Hepatocyte (in vitro differentiated cells): ENCODE measurements around the gene ELMO2. TPM values are rescaled to one million over a fixed set of nuclear protein-coding genes. Genes with fewer than 3 reads are reported as not detected.
A peak's percentile ranks its signal among the peaks of the same experiment; 100 is the strongest.

Experiments used
- DNase-seq: peaks from one replicate; pipeline ENCODE4 v3.0.0-alpha.2; 2016; ENCODE audit warnings: low spot score
- H2AFZ ChIP-seq: fragments of 200-600 bp; sonication (generic); 2 replicates; pipeline ENCODE4 v1.6.0; 2016; ENCODE audit warnings: antibody characterized with exemption, mild to moderate bottlenecking
- H3K27ac ChIP-seq: fragments of 200-600 bp; sonication (generic); 2 replicates; pipeline ENCODE4 v1.5.1; 2016; ENCODE audit warnings: mild to moderate bottlenecking
- H3K27me3 ChIP-seq: fragments of 200-600 bp; sonication (generic); 2 replicates; pipeline ENCODE4 v1.6.1; 2016
- H3K36me3 ChIP-seq: fragments of 200-600 bp; sonication (generic); replicated peaks from 2 replicates; pipeline ENCODE4 v1.5.1; 2016; ENCODE audit warnings: low read depth; ENCODE audit not compliant: insufficient read depth
- H3K4me1 ChIP-seq: fragments of 200-600 bp; sonication (generic); 2 replicates; pipeline ENCODE4 v1.5.1; 2016; ENCODE audit warnings: mild to moderate bottlenecking, moderate library complexity; ENCODE audit not compliant: insufficient read depth
- H3K4me2 ChIP-seq: fragments of 200-600 bp; sonication (generic); 2 replicates; pipeline ENCODE4 v1.6.0; 2016
- H3K4me3 ChIP-seq: fragments of 200-600 bp; sonication (generic); 2 replicates; pipeline ENCODE4 v1.5.1; 2016; ENCODE audit warnings: mild to moderate bottlenecking
- H3K79me2 ChIP-seq: fragments of 200-600 bp; sonication (generic); 2 replicates; pipeline ENCODE4 v1.6.0; 2017; ENCODE audit warnings: mild to moderate bottlenecking
- H3K9me2 ChIP-seq: fragments of 200-600 bp; sonication (generic); replicated peaks from 2 replicates; pipeline ENCODE4 v1.6.0; 2017; ENCODE audit warnings: mild to moderate bottlenecking; ENCODE audit not compliant: insufficient read depth
- H3K9me3 ChIP-seq: fragments of 200-600 bp; sonication (generic); 2 replicates; pipeline ENCODE4 v1.5.1; 2016; ENCODE audit warnings: low read depth, mild to moderate bottlenecking
- H4K20me1 ChIP-seq: fragments of 200-600 bp; sonication (generic); 2 replicates; pipeline ENCODE4 v1.6.0; 2016; ENCODE audit warnings: mild to moderate bottlenecking; ENCODE audit not compliant: insufficient read depth, poor library complexity, severe bottlenecking
- CTCF ChIP-seq: fragments of 200-600 bp; sonication (generic); IDR thresholded peaks from 2 replicates; pipeline ENCODE4 v1.5.1; 2016; ENCODE audit warnings: antibody characterized with exemption, mild to moderate bottlenecking; ENCODE audit not compliant: poor library complexity
- EZH2 ChIP-seq: fragments of 200-600 bp; sonication (generic); IDR thresholded peaks from 2 replicates; pipeline ENCODE4 v1.6.1; 2016; ENCODE audit warnings: antibody characterized with exemption, mild to moderate bottlenecking, borderline replicate concordance
- EZH2phosphoT487 ChIP-seq: fragments of 200-600 bp; sonication (generic); IDR thresholded peaks from one replicate; pipeline ENCODE4 v1.6.1; 2018; ENCODE audit warnings: antibody characterized with exemption, mild to moderate bottlenecking, low read depth, moderate library complexity; ENCODE audit not compliant: unreplicated experiment, severe bottlenecking
- WGBS: methylation state at CpG from one replicate; pipeline ENCODE4 v1.1.6; 2016; ENCODE audit warnings: low lambda C conversion rate; ENCODE audit errors: missing lambda C conversion rate; 5-methylcytosine and 5-hydroxymethylcytosine counted together
- polyA plus RNA-seq: library from polyadenylated mRNA; unstranded; fragments of >200 nt; fragmentation: Nextera tagmentation; extraction: Ambion mirVana; gene quantifications from 2 replicates; pipeline ENCODE4 v1.2.1, GENCODE V29; 2016
- total RNA-seq: library from RNA; depleted of rRNA; stranded (reverse); fragments of >200 nt; gene quantifications from 2 replicates; pipeline ENCODE4 v1.2.3, GENCODE V29; 2014

Gene ELMO2
- total and polyA plus RNA-seq, 2 experiments from 2014 or later, result 35.0 to 42.3 TPM

DNA sequence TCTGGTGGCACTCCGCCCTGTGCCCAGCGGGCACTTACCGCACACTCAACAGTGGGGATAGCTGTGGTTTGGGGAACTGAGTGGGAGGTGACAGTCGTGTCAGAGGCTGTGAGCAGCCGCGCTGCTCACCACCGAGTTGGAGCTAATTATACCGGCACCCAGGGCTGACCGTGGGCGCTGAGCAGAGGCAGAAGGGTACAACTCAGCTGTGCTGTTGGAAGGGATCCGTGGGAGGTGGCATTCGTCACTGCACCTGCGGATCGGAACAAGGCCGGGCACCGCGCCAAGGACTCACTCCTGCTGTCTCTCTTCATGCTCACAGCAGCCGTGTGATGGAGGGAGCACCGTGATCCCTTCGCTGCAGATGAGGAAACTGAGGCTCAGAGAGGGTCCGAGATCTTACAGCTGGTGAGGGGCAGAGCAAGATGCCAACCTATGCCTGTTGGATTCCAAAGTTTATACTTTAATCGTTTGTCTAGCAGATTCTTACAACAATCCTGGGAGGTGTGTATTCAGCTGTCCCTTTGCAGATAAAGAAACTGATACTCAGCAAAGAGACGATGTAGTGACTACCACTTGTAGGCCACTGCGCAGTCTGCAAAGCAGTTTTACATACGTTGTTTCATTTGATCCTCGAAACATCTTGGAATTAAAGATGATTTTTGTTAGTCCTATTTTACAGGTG is 713 bp upstream of the ELMO2 start:
- no peaks in the 10 kb centered on the region for H3K9me2 ChIP-seq
- H2AFZ ChIP-seq, result peak overlapping the region; percentile 68
- peaks cover 36% of the 10 kb centered on the region for H3K79me2 ChIP-seq
- H3K9me3 ChIP-seq, result no peaks in the 10 kb centered on the region
- H3K4me2 ChIP-seq, result peak overlapping the region; percentile 87
- H3K36me3 ChIP-seq, result no peaks in the 10 kb centered on the region
- peaks cover 7% of the 10 kb centered on the region for H4K20me1 ChIP-seq
- peak overlapping the region; percentile 69 for H3K27ac ChIP-seq
- DNase-seq, result peak; percentile 70
- H3K4me3 ChIP-seq, result peak overlapping the region; percentile 57
- no peaks in the 10 kb centered on the region for H3K27me3 ChIP-seq
- TF ChIP-seq CTCF (no peak), EZH2 (no peak), EZH2phosphoT487 (no peak)
- peaks cover 16% of the 10 kb centered on the region for H3K4me1 ChIP-seq
- 17% methylated on average over 26 of the region's 26 CpGs for WGBS

DNA sequence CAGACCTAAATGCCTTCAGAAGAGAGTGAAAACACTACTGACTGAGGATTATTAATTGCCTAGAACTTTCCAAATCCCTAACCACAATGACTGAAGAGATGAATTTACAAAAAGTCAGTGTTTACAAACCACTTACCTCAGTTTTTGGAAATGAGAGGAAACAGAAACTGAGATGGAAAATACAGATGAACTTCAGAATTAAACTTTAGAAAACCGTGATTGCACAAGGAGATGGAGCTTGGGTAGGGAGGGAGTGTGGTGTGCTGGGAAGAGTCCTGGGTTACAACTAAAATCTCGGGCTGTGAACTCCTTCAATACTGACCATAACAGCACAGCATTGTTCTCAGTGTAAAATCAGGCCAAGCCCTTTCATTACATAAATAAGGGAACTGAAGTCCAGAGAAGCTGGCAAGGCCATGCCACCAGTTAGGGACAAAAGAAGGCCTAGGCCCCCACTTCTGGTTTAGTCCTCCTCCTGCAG is 4.0 kb downstream of the ELMO2 start:
- Histone ChIP-seq H3K9me3 (no peaks in the 10 kb centered on the region), H4K20me1 (peaks cover 10% of the 10 kb centered on the region), H3K4me3 (no peak overlapping the region), H3K4me2 (no peak overlapping the region), H3K27ac (peak overlapping the region; percentile 83), H3K9me2 (no peaks in the 10 kb centered on the region), H3K36me3 (no peaks in the 10 kb centered on the region), H3K79me2 (peaks cover 73% of the 10 kb centered on the region), H3K4me1 (peaks cover 37% of the 10 kb centered on the region), H3K27me3 (no peaks in the 10 kb centered on the region), H2AFZ (no peak overlapping the region)
- no peak for DNase-seq
- TF ChIP-seq EZH2phosphoT487, result no peak
- TF ChIP-seq EZH2, result no peak
- no peak for TF ChIP-seq CTCF
- 73% methylated on average over 2 of the region's 2 CpGs for WGBS

DNA sequence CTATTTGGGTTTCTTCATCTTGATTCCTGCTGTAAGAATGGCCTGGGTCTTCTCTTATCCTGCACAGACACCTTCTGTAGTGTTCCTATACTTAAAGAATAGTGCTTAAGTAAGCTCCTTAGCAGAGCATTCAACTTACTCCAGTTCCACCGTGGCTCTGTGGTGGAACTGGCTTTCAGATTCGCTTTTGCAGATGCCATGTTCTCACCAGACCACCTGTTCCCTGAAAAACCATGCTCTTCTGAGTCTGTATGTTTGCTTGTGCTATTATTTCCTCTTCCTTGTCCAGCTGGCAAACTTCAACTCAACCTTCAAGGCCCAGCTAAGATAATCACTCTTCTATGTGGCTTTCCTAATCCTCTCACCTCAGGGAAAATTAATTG is 4.9 kb downstream of the ELMO2 start:
- H3K9me3 ChIP-seq, result no peaks in the 10 kb centered on the region
- H3K9me2 ChIP-seq, result no peaks in the 10 kb centered on the region
- H3K27ac ChIP-seq, result peak overlapping the region; percentile 83
- peaks cover 82% of the 10 kb centered on the region for H3K79me2 ChIP-seq
- H3K4me2 ChIP-seq, result peak overlapping the region; percentile 63
- H3K27me3 ChIP-seq, result no peaks in the 10 kb centered on the region
- no peak overlapping the region for H3K4me3 ChIP-seq
- 79% methylated on average over 2 of the region's 2 CpGs for WGBS
- no peak for DNase-seq
- TF ChIP-seq CTCF (no peak), EZH2phosphoT487 (no peak)
- no peak overlapping the region for H2AFZ ChIP-seq
- no peaks in the 10 kb centered on the region for H3K36me3 ChIP-seq
- peaks cover 34% of the 10 kb centered on the region for H3K4me1 ChIP-seq
- peaks cover 10% of the 10 kb centered on the region for H4K20me1 ChIP-seq
